SK-N-SH treated with all-trans-retinoic acid at 6 μM for 48 hours (cell line): ENCODE results near the gene CXXC5.

ENCODE experiments used
- ATAC-seq: fragments of 200-7000 bp; cut with Tn5 transposase; 3 replicates; pipeline ENCODE4 v1.9.1; 2020; ENCODE audit warnings: mild to moderate bottlenecking, moderate library complexity
- ARNTL ChIP-seq: fragments of 450-650 bp; formaldehyde crosslinking; IDR thresholded peaks from 2 replicates; pipeline ENCODE4 v1.5.0; 2020; ENCODE audit warnings: low read depth, mild to moderate bottlenecking, moderate library complexity, borderline replicate concordance
- BACH2 ChIP-seq: fragments of 250-450 bp; sonication (Bioruptor Pico); IDR thresholded peaks from 2 replicates; pipeline ENCODE4 v1.9.0; 2021; ENCODE audit warnings: mild to moderate bottlenecking, borderline replicate concordance
- CSDC2 ChIP-seq: fragments of 250-450 bp; sonication (Bioruptor Pico); IDR thresholded peaks from 2 replicates; pipeline ENCODE4 v1.5.0; 2020; ENCODE audit warnings: mild to moderate bottlenecking, moderate library complexity
- ESRRG ChIP-seq: fragments of 250-450 bp; sonication (Bioruptor Pico); IDR thresholded peaks from 2 replicates; pipeline ENCODE4 v1.6.1; 2021; ENCODE audit warnings: mild to moderate bottlenecking
- GLIS3 ChIP-seq: fragments of 250-450 bp; sonication (Bioruptor Pico); IDR thresholded peaks from 2 replicates; pipeline ENCODE4 v1.5.0; 2020; ENCODE audit warnings: mild to moderate bottlenecking, moderate library complexity
- ISL1 ChIP-seq: fragments of 250-450 bp; sonication (Bioruptor Pico); IDR thresholded peaks from 2 replicates; pipeline ENCODE4 v2.1.2; 2022; ENCODE audit warnings: mild to moderate bottlenecking, moderate library complexity
- OSR1 ChIP-seq: fragments of 250-450 bp; sonication (Bioruptor Pico); IDR thresholded peaks from 2 replicates; pipeline ENCODE4 v1.8.0; 2022; ENCODE audit warnings: moderate library complexity, mild to moderate bottlenecking, inconsistent platforms
- RARB ChIP-seq: fragments of 250-450 bp; sonication (Bioruptor Pico); IDR thresholded peaks from 2 replicates; pipeline ENCODE4 v1.8.0; 2021; ENCODE audit warnings: mild to moderate bottlenecking, moderate library complexity
- TOX ChIP-seq: fragments of 250-450 bp; sonication (Bioruptor Pico); IDR thresholded peaks from 2 replicates; pipeline ENCODE4 v1.8.0; 2021; ENCODE audit warnings: mild to moderate bottlenecking, moderate library complexity, borderline replicate concordance
- ZC3H10 ChIP-seq: fragments of 250-450 bp; sonication (Bioruptor Pico); IDR thresholded peaks from 2 replicates; pipeline ENCODE4 v1.5.1; 2021; ENCODE audit warnings: mild to moderate bottlenecking, moderate library complexity
- ZFP30 ChIP-seq: fragments of 450-650 bp; formaldehyde crosslinking; IDR thresholded peaks from 2 replicates; pipeline ENCODE4 v1.5.0; 2022; ENCODE audit warnings: mild to moderate bottlenecking, moderate library complexity
- ZNF70 ChIP-seq: fragments of 450-650 bp; formaldehyde crosslinking; IDR thresholded peaks from 2 replicates; pipeline ENCODE4 v1.5.0; 2020; ENCODE audit warnings: mild to moderate bottlenecking, moderate library complexity
- ZNF8 ChIP-seq: fragments of 450-650 bp; formaldehyde crosslinking; IDR thresholded peaks from 2 replicates; pipeline ENCODE4 v1.5.0; 2020; ENCODE audit warnings: mild to moderate bottlenecking, moderate library complexity
- TF ChIP-seq, protein P1 (sequence below): fragments of 250-450 bp; sonication (Bioruptor Pico); IDR thresholded peaks from 2 replicates; pipeline ENCODE4 v1.8.0; 2020; ENCODE audit warnings: mild to moderate bottlenecking, moderate library complexity, borderline replicate concordance
- TF ChIP-seq, protein P2 (sequence below): fragments of 250-450 bp; sonication (Bioruptor Pico); IDR thresholded peaks from 2 replicates; pipeline ENCODE4 v1.8.0; 2021; ENCODE audit warnings: low read depth, mild to moderate bottlenecking, moderate library complexity, borderline replicate concordance
- TF ChIP-seq, protein P3 (sequence below): fragments of 250-450 bp; sonication (Bioruptor Pico); IDR thresholded peaks from 2 replicates; pipeline ENCODE4 v1.5.0; 2020; ENCODE audit warnings: mild to moderate bottlenecking, moderate library complexity
- TF ChIP-seq, protein P4 (sequence below): fragments of 250-450 bp; sonication (Bioruptor Pico); IDR thresholded peaks from 2 replicates; pipeline ENCODE4 v1.5.1; 2020; ENCODE audit warnings: low read depth, mild to moderate bottlenecking, moderate library complexity

CXXC5 gene

DNA sequence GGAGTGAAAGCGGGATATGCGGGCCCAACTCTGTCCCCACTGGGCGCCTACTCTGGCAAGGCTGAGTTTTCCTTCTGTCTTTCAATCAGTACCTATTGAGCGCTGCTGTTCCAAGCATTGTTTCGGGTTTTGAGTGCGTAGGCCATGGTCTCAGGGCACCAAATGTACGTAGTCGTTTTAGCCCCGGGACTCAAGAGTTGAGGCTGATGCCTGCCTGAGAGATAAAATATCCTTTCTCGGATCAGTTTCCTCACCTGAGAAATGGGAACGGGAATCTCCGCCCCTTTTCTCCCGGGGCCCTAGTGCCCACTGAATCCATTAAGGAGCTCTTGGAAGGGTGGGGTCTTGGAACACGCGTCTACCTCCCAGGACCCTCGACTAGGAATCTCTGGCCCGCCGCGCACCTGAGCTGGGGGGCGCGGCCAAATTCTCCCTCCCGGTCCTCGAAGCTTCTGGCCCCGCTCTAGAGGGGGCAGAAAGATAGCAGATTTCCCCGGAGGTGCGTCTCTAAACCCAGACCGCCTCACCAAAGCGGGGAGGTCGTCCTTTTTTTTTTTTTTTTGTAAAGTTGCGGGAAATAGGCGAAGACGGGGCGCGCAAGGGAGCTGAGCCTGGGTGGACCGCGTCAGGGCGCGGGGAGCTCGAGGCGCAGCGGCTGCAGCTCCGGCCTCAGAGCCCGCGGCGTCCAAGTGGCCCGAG lies 494 bp upstream of the CXXC5 start (continued):
- TF ChIP-seq, protein P1, sequence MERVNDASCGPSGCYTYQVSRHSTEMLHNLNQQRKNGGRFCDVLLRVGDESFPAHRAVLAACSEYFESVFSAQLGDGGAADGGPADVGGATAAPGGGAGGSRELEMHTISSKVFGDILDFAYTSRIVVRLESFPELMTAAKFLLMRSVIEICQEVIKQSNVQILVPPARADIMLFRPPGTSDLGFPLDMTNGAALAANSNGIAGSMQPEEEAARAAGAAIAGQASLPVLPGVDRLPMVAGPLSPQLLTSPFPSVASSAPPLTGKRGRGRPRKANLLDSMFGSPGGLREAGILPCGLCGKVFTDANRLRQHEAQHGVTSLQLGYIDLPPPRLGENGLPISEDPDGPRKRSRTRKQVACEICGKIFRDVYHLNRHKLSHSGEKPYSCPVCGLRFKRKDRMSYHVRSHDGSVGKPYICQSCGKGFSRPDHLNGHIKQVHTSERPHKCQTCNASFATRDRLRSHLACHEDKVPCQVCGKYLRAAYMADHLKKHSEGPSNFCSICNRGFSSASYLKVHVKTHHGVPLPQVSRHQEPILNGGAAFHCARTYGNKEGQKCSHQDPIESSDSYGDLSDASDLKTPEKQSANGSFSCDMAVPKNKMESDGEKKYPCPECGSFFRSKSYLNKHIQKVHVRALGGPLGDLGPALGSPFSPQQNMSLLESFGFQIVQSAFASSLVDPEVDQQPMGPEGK (CRISPR knock-in tag) = no peak
- no peak for TF ChIP-seq ZNF70 (CRISPR knock-in tag)
- no peak for TF ChIP-seq CSDC2 (CRISPR knock-in tag)
- TF ChIP-seq, protein P2, sequence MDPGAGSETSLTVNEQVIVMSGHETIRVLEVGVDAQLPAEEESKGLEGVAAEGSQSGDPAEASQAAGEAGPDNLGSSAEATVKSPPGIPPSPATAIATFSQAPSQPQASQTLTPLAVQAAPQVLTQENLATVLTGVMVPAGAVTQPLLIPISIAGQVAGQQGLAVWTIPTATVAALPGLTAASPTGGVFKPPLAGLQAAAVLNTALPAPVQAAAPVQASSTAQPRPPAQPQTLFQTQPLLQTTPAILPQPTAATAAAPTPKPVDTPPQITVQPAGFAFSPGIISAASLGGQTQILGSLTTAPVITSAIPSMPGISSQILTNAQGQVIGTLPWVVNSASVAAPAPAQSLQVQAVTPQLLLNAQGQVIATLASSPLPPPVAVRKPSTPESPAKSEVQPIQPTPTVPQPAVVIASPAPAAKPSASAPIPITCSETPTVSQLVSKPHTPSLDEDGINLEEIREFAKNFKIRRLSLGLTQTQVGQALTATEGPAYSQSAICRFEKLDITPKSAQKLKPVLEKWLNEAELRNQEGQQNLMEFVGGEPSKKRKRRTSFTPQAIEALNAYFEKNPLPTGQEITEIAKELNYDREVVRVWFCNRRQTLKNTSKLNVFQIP (CRISPR knock-in tag) = no peak
- TF ChIP-seq OSR1 (CRISPR knock-in tag) = no peak
- no peak for TF ChIP-seq ISL1 (CRISPR knock-in tag)

DNA sequence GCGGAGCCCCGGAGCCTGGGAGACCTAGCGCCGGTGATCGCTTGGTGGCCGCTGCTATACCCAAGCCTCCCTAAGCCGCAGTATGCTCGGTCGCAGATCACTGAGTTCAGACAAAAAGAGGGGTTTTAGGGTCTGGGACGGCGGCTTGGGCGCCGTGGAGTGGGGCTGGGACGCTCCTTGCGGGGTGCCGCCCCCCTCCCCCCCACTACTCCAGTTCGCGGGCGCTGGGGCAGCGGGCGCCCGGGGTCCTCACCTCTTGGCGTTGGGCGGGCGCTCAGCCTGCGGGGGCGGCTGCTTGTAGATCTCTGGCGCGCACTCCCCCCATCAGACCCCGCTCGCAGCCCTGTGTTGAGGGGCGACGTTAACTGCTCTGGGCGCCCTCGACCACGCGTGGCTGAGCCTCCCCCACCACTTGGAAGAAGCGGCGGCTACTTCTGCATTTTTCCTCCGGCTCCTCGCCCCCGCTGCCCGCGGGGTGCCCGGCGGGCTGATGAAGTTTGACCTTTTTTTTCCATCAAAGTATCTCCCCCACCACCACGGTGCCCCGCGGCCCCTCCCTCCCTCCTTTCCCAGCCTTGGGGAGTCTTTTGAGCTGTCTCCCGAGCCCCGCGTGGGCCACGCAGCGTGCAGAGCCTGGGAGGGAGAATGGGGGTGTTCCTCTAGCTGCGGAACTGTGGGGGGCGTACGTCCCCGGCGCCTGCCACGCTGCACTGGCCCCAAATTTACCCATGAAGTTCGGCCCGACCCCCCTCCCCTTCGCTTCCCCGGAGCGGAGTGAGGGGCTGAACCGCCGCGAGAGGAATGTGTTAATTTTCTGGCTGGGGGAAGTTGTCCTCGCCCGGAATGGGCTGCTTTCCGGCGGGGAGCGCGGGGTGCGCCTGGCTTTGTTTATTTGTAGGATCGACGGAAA lies 1.2 kb downstream of the CXXC5 start:
- peak; percentile 4 for ATAC-seq
- TF ChIP-seq RARB (CRISPR knock-in tag) (no peak), OSR1 (CRISPR knock-in tag) (no peak), ARNTL (CRISPR knock-in tag) (no peak), GLIS3 (CRISPR knock-in tag) (no peak), ZC3H10 (CRISPR knock-in tag) (no peak), ISL1 (CRISPR knock-in tag) (no peak), ESRRG (CRISPR knock-in tag) (no peak)
- TF ChIP-seq, protein P2 (CRISPR knock-in tag) = no peak

DNA sequence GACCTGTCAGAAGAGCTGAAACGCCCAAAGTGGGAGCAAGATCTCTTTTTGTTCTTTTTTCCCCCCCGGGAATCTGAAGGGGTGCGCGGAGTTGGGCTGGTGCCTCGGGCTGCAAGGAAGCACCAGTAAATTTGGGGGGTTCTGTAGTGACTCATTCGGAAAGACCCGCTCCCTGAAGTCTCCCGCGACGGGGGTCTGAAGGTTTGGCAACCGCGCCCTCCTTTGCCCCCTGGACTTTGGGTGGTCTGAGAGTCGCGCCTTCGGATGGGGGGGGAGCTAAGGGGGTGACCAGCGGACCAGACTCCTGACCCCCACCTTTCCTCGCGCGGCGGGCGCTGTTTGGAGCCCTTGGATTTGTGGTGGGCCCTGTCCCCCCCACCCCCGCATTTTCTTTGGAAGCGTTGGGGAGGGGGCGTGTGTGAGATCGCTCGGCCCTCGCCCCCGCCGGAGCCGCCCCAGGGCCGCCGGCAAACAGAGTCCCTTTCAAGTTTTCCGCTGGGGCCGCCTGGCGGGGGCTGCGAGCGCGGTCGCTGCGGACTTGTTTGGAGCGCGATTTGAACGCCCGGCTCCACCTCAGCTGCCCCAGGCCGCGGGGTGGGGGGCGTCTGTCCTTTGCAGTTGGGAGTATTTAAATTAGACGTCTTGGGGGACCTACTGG lies 2.0 kb downstream of the CXXC5 start:
- no peak for TF ChIP-seq ZNF70 (CRISPR knock-in tag)
- no peak for TF ChIP-seq ARNTL (CRISPR knock-in tag)
- TF ChIP-seq, protein P1 (CRISPR knock-in tag) = peak; percentile 53; the same call in 1 of the 2 replicates
- no peak for ATAC-seq

DNA sequence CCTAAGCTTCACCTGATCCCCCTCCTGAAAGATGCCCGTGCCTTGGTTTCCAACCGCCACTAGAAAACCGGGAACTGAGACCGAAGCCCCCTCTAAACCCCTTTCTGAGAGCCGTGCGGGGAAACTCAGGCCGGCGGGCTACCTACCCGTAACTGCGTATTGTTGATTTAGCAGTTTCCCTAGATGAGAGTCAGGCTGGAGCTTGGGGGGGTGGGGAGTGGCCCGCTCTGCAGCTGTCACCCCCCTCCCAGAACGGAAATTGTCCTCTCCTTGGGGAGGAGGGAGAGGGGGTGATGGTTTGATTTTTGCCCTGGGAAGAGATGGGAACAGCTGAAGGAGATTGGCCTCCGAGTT lies 2.5 kb downstream of the CXXC5 start:
- no peak for ATAC-seq
- TF ChIP-seq OSR1 (CRISPR knock-in tag) (no peak), ISL1 (CRISPR knock-in tag) (no peak), BACH2 (CRISPR knock-in tag) (no peak), TOX (CRISPR knock-in tag) (no peak), CSDC2 (CRISPR knock-in tag) (no peak), ZFP30 (CRISPR knock-in tag) (no peak), ZC3H10 (CRISPR knock-in tag) (no peak), RARB (CRISPR knock-in tag) (no peak), ZNF8 (CRISPR knock-in tag) (no peak)
- TF ChIP-seq, protein P3, sequence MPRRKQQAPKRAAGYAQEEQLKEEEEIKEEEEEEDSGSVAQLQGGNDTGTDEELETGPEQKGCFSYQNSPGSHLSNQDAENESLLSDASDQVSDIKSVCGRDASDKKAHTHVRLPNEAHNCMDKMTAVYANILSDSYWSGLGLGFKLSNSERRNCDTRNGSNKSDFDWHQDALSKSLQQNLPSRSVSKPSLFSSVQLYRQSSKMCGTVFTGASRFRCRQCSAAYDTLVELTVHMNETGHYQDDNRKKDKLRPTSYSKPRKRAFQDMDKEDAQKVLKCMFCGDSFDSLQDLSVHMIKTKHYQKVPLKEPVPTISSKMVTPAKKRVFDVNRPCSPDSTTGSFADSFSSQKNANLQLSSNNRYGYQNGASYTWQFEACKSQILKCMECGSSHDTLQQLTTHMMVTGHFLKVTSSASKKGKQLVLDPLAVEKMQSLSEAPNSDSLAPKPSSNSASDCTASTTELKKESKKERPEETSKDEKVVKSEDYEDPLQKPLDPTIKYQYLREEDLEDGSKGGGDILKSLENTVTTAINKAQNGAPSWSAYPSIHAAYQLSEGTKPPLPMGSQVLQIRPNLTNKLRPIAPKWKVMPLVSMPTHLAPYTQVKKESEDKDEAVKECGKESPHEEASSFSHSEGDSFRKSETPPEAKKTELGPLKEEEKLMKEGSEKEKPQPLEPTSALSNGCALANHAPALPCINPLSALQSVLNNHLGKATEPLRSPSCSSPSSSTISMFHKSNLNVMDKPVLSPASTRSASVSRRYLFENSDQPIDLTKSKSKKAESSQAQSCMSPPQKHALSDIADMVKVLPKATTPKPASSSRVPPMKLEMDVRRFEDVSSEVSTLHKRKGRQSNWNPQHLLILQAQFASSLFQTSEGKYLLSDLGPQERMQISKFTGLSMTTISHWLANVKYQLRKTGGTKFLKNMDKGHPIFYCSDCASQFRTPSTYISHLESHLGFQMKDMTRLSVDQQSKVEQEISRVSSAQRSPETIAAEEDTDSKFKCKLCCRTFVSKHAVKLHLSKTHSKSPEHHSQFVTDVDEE (CRISPR knock-in tag) = no peak
- TF ChIP-seq, protein P4, sequence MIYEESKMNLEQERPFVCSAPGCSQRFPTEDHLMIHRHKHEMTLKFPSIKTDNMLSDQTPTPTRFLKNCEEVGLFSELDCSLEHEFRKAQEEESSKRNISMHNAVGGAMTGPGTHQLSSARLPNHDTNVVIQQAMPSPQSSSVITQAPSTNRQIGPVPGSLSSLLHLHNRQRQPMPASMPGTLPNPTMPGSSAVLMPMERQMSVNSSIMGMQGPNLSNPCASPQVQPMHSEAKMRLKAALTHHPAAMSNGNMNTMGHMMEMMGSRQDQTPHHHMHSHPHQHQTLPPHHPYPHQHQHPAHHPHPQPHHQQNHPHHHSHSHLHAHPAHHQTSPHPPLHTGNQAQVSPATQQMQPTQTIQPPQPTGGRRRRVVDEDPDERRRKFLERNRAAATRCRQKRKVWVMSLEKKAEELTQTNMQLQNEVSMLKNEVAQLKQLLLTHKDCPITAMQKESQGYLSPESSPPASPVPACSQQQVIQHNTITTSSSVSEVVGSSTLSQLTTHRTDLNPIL (CRISPR knock-in tag) = no peak
- TF ChIP-seq, protein P2 (CRISPR knock-in tag) = no peak
